Heart right ventricle (tissue), 16 donors: ENCODE data around the gene STUM. TPM values are rescaled to one million over a fixed set of nuclear protein-coding genes. Genes with fewer than 3 reads are reported as not detected.

ENCODE experiments used
- ATAC-seq, 8 donors: fragments of 200-7000 bp; cut with Tn5 transposase; one replicate each; pipeline ENCODE4 v1.9.1; 2020; ENCODE audit warnings: mild to moderate bottlenecking in 8 of 8, moderate library complexity in 8 of 8, moderate number of reproducible peaks in 1 of 8
- DNase-seq, 2 donors: peaks; one replicate each; pipeline ENCODE4 v3.0.0-alpha.2; 2020
- H3K27ac ChIP-seq, 10 donors: fragments of 200-600 bp; sonication (generic) in 2 of 10; one replicate each; pipeline versions ENCODE4 v1.5.0 to v1.8.0; 2020 to 2022; ENCODE audit warnings: mild to moderate bottlenecking in 3 of 10
- H3K27me3 ChIP-seq, 7 donors: fragments of 200-600 bp; one replicate each; pipeline ENCODE4 v1.8.0; 2021 to 2022; ENCODE audit warnings: mild to moderate bottlenecking in 2 of 7
- H3K36me3 ChIP-seq, 9 donors: fragments of 200-600 bp; sonication (generic) in 1 of 9; one replicate each; pipeline versions ENCODE4 v1.5.0 to v1.8.0; 2020 to 2022; ENCODE audit warnings: mild to moderate bottlenecking in 2 of 9
- H3K4me1 ChIP-seq, 9 donors: fragments of 200-600 bp; sonication (generic) in 1 of 9; one replicate each; pipeline versions ENCODE4 v1.5.0 to v1.8.0; 2020 to 2022; ENCODE audit warnings: mild to moderate bottlenecking in 4 of 9
- H3K4me3 ChIP-seq, 10 donors: fragments of 200-600 bp; sonication (generic) in 2 of 10; one replicate each; pipeline versions ENCODE4 v1.5.0 to v1.8.0; 2020 to 2022; ENCODE audit warnings: mild to moderate bottlenecking in 7 of 10, moderate library complexity in 2 of 10
- H3K9me3 ChIP-seq, 11 donors: fragments of 200-600 bp in 10 of 11; sonication (generic) in 2 of 11; one replicate each; pipeline versions ENCODE4 v1.5.0 to v1.8.0; 2013 to 2022; ENCODE audit warnings: mild to moderate bottlenecking in 2 of 11, control low read depth in 1 of 11, moderate library complexity in 1 of 11
- CTCF ChIP-seq, 9 donors: fragments of 200-600 bp; sonication (generic) in 2 of 9; IDR thresholded peaks; one replicate each; pipeline versions ENCODE4 v1.5.0 to v1.8.0; 2021 to 2022; ENCODE audit warnings: antibody characterized with exemption in 9 of 9, mild to moderate bottlenecking in 5 of 9, moderate library complexity in 1 of 9
- WGBS, 2 donors: extraction: QIAGEN DNeasy Blood & Tissue Kit; methylation state at CpG; one replicate each; pipeline ENCODE4 v1.1.7; 2013; ENCODE audit warnings: inconsistent platforms in 1 of 2; 5-methylcytosine and 5-hydroxymethylcytosine counted together
- intact Hi-C, 10 donors: fragments of 100-400 bp; cut with DNase I; formaldehyde crosslinking; loops; one replicate each; pipeline versions ENCODE4 v1.11.1 to v1.14.2; 2022
- polyA plus RNA-seq, 2 donors: library from polyadenylated mRNA; stranded (reverse); fragments of 200-250 nt; gene quantifications; one replicate each; pipeline ENCODE4 v1.2.3, GENCODE V29; 2013
- total RNA-seq, 10 donors: library from RNA; stranded (reverse); fragmentation: NEBNext Ultra II Directional in 3 of 10; extraction: Animal tissue kit (Norgen Biotek cat#: 25700) in 3 of 10; gene quantifications; one replicate each; pipeline versions ENCODE4 v1.2.1 to v1.2.4, GENCODE V29; 2021 to 2023
- donor health status: Arrhythmogenic right ventricular cardiomyopathy.
- donor health status: ischemic (EF 13 %, LVEDD 7.1; RV severe dilation, severe dysfunction).
- donor health status: healthy with polysubstance abuse.
- donor health status: DM: no; HTN: yes; CAD: no.
- donor health status: DM: no; HTN: no; CAD: no.
- donor health status: ischemic (EF 25% LVEDD 6.9; RV normal size, moderate dysfunction).
- donor health status: ischemic (EF 25% LVEDD 5.7; RV mildly dilated, moderate dysfunction).
- donor health status: healthy.
- donor health status: DM: yes; HTN: yes; CAD: no.
- donor health status: Ischemic cardiomyopathy.
- donor health status: ischemic (EF 35%, LVEDD 5.7; RV mildly dilated, moderate dysfunction).
- donor health status: nonischemic (EF 11% LVEDD 7.7; RV severe dilation, severe dysfunction).
- donor health status: DM: yes; HTN: yes; CAD: no.
- donor health status: PGD.
- donor health status: ischemic (EF 29% LVEDD 5.4; RV normal size, mild dysfunction).
- donor health status: nonischemic (EF 23%, LVEDD 6.1; RV moderate dilation, normal function).

STUM gene
- total and polyA plus RNA-seq, 12 donors = 0.36 to 2.8 (median 0.94) TPM

- DNase-seq (no peak), ATAC-seq (no peak)
- no peak overlapping the region for H3K4me3 ChIP-seq
- no peak for TF ChIP-seq CTCF (IDR thresholded peaks at IDR 0.05)
- peaks cover 0 to 100% (median 0%) of the 10 kb centered on the region in 9 donors for H3K4me1 ChIP-seq
- no peaks in the 10 kb centered on the region for H3K36me3 ChIP-seq
- no peaks in the 10 kb centered on the region for H3K9me3 ChIP-seq
- intact Hi-C loops = loop anchor here in 3 of 10 donors (5.0 to 10.0 kb wide), 3 partner anchors 44 to 79 kb away; partner anchors contain the start of gene ITPKB (in 3 of the 3)
- no peaks in the 10 kb centered on the region for H3K27me3 ChIP-seq
- 67 to 69% methylated on average over 10 of the region's 10 CpGs for WGBS, 2 donors
- H3K27ac ChIP-seq = peak overlapping the region in 7 of 10 donors; percentile 16 to 92 (median 79)
Observed at GRCh38 chr1:226657895-226658545, 109.5 kb downstream of the STUM start.

GRCh38 chr1:226658546-226659125 lies 110.1 kb downstream of the STUM start:
- intact Hi-C loops = loop anchor here in 3 of 10 donors (5.0 to 10.0 kb wide), 3 partner anchors 44 to 79 kb away; partner anchors contain the start of gene ITPKB (in 3 of the 3)
- ATAC-seq = no peak
- TF ChIP-seq CTCF (IDR thresholded peaks at IDR 0.05) = no peak
- H3K9me3 ChIP-seq = no peaks in the 10 kb centered on the region
- 88 to 91% methylated on average over 22 of the region's 22 CpGs for WGBS, 2 donors
- no peak for DNase-seq
- H3K4me1 ChIP-seq = peaks cover 0 to 100% (median 0%) of the 10 kb centered on the region in 9 donors
- no peaks in the 10 kb centered on the region for H3K27me3 ChIP-seq
- no peak overlapping the region for H3K4me3 ChIP-seq
- H3K27ac ChIP-seq = peak overlapping the region in 7 of 10 donors; percentile 16 to 92 (median 79)
- no peaks in the 10 kb centered on the region for H3K36me3 ChIP-seq

Other genes with a start within 250 kb of the STUM start
- 10 to 100 TPM in 9 of 10 donors, 1 to 10 TPM in 1; 7.9 to 25.6 (median 19.2) TPM for gene LIN9, start 239.6 kb upstream of the STUM start, total RNA-seq
- gene LIN9, start 239.6 kb upstream of the STUM start, polyA plus RNA-seq = 10 to 100 TPM in 1 of 2 donors, 1 to 10 TPM in 1; 5.8 to 17.5 TPM
- 100 to 1,000 TPM in 9 of 10 donors, 10 to 100 TPM in 1; 98.9 to 154 (median 111) TPM for gene PARP1, start 140.7 kb upstream of the STUM start, total RNA-seq
- gene PARP1, start 140.7 kb upstream of the STUM start, polyA plus RNA-seq = 10 to 100 TPM; 36.1 to 70.0 TPM
- 10 to 100 TPM; 12.1 to 30.5 (median 16.6) TPM for gene ITPKB, start 190.5 kb downstream of the STUM start, total RNA-seq
- 10 to 100 TPM in 1 of 2 donors, 1 to 10 TPM in 1; 4.5 to 17.0 TPM for gene ITPKB, start 190.5 kb downstream of the STUM start, polyA plus RNA-seq